Measurements from ENCODE around the gene RASSF3. TPM values are rescaled to one million over a fixed set of nuclear protein-coding genes. Genes with fewer than 3 reads are reported as not detected.
A peak's percentile ranks its signal among the peaks of the same experiment; 100 is the strongest.

RASSF3 gene
- total and polyA plus RNA-seq, 10 of the 15 experiments (the other 5 are each of a cell fraction or from before 2014, with no cell fraction given), result 6.9 to 62.4 (median 30.3) TPM

- TF ChIP-seq SIN3A (IDR thresholded peaks at IDR 0.05; ENCODE audit: low read depth, low read length) (no peak), RFX5 (IDR thresholded peaks at IDR 0.05; ENCODE audit: low read depth, low read length) (no peak), GABPA (IDR thresholded peaks at IDR 0.05; ENCODE audit: low read depth) (no peak), EGR1 (IDR thresholded peaks at IDR 0.05; ENCODE audit: borderline replicate concordance in 1 of 2, low read depth in 2 of 2, low read length in 2 of 2) (no peak), SMAD5 (IDR thresholded peaks at IDR 0.05; ENCODE audit: low read depth) (no peak)
Observed at GRCh38 chr12:64713376-64713775, 103.1 kb downstream of the RASSF3 start (continued).

- ChIA-PET POLR2A (interaction anchor here (0.6 kb wide), 1 partner anchor 30 kb away, joined by 3 read pairs; no protein-coding TSS in a partner anchor), SMC1A (ENCODE audit: uncharacterized antibody, unreplicated experiment) (interaction anchor here (0.7 to 1.3 kb wide), 6 partner anchors 16 to 105 kb away, joined by 3 to 5 read pairs (median 4); no protein-coding TSS in a partner anchor), CTCF (interaction anchor here (0.7 to 2.3 kb wide), 5 partner anchors 11 to 165 kb away, joined by 3 to 9 read pairs (median 4); no protein-coding TSS in a partner anchor), RAD21 (ENCODE audit: unreplicated experiment) (interaction anchor here (1.5 kb wide), 1 partner anchor 89 kb away, joined by 4 read pairs; no protein-coding TSS in a partner anchor)
- Histone ChIP-seq H3K27me3 (replicated peaks in 1 of 2; ENCODE audit: control insufficient read depth in 2 of 2, insufficient read depth in 2 of 2, low read length in 1 of 2) (no peaks in the 10 kb centered on the region), H3K4me2 (ENCODE audit: control insufficient read depth, insufficient read depth) (peak overlapping the region; percentile 19), H2AFZ (ENCODE audit: control insufficient read depth, low read depth, low read length) (peak overlapping the region; percentile 57; the same call in 1 of the 2 replicates), H3K4me1 (ENCODE audit: control insufficient read depth, insufficient read depth, low read length) (peaks cover 4% of the 10 kb centered on the region), H4K20me1 (ENCODE audit: control insufficient read depth, insufficient read depth) (no peaks in the 10 kb centered on the region), H3K79me2 (ENCODE audit: control insufficient read depth, insufficient read depth, low read length) (no peaks in the 10 kb centered on the region), H3K9me3 (replicated peaks; ENCODE audit: control insufficient read depth, insufficient read depth, low read length) (no peaks in the 10 kb centered on the region), H3K9ac (ENCODE audit: control insufficient read depth, insufficient read depth, low read length) (no peak overlapping the region), H3K36me3 (ENCODE audit: control insufficient read depth in 2 of 2, insufficient read depth in 2 of 2, low read length in 1 of 2) (peaks cover 0 to 6% of the 10 kb centered on the region in 2 experiments; a peak in 2 of 4 replicates), H3K4me3 (no peak overlapping the region), H3K27ac (ENCODE audit: control insufficient read depth, insufficient read depth) (peak overlapping the region; percentile 57)
- intact Hi-C loops (cut with micrococcal nuclease; ENCODE audit: unreplicated experiment), result no loop called here
- no TSS peak for BruUV-seq (replicated peaks)
- ATAC-seq, result peak; percentile 87
- in situ Hi-C loops (cut with MboI), result no loop called here
- no peak for FAIRE-seq
- peak; percentile 23 for DNase-seq (ENCODE audit: low read depth, low spot score)
- no peak for TF ChIP-seq BHLHE40 (IDR thresholded peaks at IDR 0.05; ENCODE audit: borderline replicate concordance in 1 of 2, low read depth in 2 of 2, low read length in 1 of 2)
- no peak for TF ChIP-seq EED (IDR thresholded peaks at IDR 0.05; ENCODE audit: low read depth)
- 0 out of 2 replicates have a peak, but pooled peaks have one; percentile 16 for TF ChIP-seq RUNX3 (IDR thresholded peaks at IDR 0.05; ENCODE audit: low read length)
- TF ChIP-seq ZNF622 (IDR thresholded peaks at IDR 0.05), result no peak
- TF ChIP-seq CREB1 (IDR thresholded peaks at IDR 0.05; ENCODE audit: low read depth), result peak; percentile 96
- TF ChIP-seq MEF2B (IDR thresholded peaks at IDR 0.05; ENCODE audit: partially characterized antibody, poor library complexity, severe bottlenecking), result peak; percentile 27
- peak; percentile 59; the same call in 1 of the 2 replicates for TF ChIP-seq PKNOX1 (IDR thresholded peaks at IDR 0.05)
- peak; percentile 61 for TF ChIP-seq JUNB (IDR thresholded peaks at IDR 0.05)
- TF ChIP-seq CREM (IDR thresholded peaks at IDR 0.05; ENCODE audit: low read depth), result peak; percentile 95
- TF ChIP-seq MEF2A (IDR thresholded peaks at IDR 0.05; ENCODE audit: insufficient read depth, low read depth, low read length), result 0 out of 2 replicates have a peak, but pooled peaks have one; percentile 7
- TF ChIP-seq POLR2AphosphoS2 (IDR thresholded peaks at IDR 0.05; ENCODE audit: low read depth, low read length), result no peak
- TF ChIP-seq ATF7 (IDR thresholded peaks at IDR 0.05; ENCODE audit: low read depth), result peak; percentile 61
- WGBS (ENCODE audit: insufficient coverage, insufficient replicate concordance, low lambda C conversion rate, missing lambda C conversion rate), result 19% methylated on average over 5 of the region's 5 CpGs
Observed at GRCh38 chr12:64714551-64714968, 104.3 kb downstream of the RASSF3 start.
